Stimulated activated CD8-positive, alpha-beta memory T cell treated with anti-CD3 and anti-CD28 coated beads, Interleukin-15, amount 100 ng/mL, for 4 hours (primary cell): ENCODE data around the gene MRPL10.

Source experiments
- DNase-seq, 2 donors: peaks; one replicate each; pipeline ENCODE4 v3.0.0-alpha.2; 2020; ENCODE audit warnings: low read depth in 2 of 2

MRPL10 gene

GRCh38 chr17:47857551-47858455, 26.5 kb upstream of the MRPL10 start:
- DNase-seq = no peak

GRCh38 chr17:47856830-47857229, 25.5 kb upstream of the MRPL10 start:
- no peak for DNase-seq

DNA sequence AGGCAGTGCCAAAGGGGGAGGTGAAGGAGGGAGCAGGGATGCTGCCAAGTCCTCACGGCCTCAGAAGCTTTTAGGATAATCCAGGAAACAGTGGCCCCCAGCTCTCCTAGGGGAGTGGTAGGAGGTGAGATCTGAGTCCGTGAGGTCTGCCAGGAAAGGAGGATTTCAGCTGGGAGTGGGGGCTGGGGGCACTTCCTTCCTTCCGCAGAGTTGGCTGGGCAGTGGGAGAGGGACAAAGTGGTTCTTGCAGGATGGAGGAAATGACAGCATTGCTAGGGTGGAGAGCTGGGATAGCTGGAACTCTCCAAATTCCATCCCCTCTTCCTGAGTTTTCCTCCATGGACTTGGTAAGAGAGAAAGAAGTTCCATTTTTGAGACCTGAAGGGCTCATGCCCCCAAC, 24.4 kb upstream of the MRPL10 start:
- no peak for DNase-seq

DNA sequence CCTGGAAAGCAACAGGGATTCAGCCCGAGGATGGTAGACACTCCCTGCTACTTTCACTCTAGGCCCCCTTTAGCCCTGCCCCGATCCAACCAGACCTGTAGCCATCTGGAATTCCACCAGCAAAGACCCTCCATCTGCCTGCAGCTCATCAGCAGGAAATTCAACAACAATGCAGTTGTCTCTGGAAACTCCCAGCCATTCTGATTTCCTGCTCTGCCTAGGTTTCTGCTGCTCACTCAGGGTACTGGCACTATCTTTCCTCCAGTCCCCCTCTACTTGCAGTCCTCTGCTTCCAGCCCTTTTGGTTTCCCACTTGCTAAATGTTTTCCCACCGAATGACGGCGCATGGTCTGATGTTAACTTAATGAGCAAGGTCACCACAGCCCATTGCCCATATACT, 22.3 kb upstream of the MRPL10 start:
- no peak for DNase-seq

DNA sequence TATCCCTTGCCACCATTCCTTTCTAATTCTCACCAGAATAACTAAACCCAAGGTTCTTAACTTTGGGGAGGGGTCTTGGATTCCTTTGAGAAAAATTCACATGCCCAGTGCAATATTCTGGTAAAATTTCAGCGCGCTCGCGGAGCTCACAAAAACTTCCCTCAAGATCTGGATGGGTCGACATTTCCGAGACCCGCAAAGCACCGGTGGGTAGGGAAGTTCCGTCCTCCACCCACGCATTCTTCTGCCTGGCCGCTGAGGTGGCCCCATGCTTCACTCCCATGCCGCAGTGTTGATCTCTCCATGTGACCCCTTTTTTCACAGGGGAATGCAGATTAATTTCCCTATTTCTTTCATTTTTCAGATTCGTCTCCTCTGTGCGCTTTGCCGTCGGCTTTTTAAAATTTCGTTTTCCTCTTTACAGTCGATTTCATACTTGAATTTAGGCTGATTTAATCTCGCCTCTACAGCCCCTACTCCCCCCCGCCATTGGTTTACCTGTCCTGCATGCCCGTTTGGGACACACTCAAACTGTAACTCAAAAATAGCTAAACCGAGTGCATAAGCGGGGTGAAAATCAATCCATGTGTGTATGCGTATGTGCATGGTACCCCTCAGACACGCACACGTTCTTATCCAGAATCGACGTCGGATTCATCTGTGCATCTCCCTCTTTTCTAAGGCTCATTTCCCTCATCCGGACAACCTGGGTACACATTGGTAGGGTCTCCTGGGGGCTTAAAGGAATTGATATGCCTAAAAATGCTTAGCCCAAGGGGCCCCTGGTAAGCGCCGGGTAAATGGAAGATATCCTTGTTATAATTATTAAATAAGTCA, 21.0 kb upstream of the MRPL10 start:
- DNase-seq = no peak

- DNase-seq = no peak
Observed at GRCh38 chr17:47851764-47852112, 20.4 kb upstream of the MRPL10 start.

DNA sequence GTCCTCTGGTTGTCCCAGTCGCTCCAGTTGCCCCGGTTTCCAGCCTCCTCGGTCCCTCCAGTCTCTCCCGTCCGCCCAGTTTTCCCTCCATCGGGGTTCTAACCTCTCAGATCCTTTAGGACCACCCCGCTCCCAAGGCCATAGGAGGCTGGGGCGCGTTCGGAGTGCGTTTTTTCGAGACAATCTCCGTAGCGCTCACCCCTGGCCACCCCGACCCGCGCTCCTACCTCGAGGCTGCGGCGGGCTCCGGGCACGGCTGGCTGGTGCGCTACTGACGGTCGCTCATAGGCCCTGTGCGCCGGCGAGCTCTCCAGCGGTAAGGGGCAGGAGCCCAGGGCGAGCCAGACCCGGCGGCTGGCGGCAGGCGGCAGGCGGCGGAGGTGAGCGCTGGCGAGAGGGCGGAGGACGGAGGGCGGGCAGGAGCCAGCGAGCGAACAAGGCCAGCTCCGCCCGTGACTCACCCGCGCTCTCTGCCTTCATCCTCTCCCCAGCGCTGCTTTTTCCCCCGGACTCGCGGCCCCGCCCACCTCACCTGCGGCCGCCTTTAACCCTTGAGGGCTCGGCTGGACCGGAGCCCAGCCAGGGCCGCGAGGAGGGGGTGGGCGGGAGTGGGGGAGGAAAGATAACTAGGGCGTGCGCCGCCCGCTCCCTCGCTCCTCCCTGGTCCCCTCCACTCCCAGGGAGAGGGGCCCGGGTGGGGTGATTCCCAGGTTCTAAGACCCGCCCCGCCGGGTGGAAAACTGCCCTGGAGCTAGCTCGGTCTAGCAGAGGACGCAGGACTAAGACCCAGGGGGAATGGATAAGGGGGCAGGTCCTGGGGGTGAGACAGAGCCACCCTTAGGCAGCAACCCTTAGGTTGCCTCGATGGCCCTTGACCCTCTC, 19.6 kb upstream of the MRPL10 start, which contains the start of gene SP6:
Gene SP6, minus strand, starts transcription at position 472 of the 882 bp plus-strand sequence. CDS start 2,734 bp downstream, outside the sequence.
- peak; percentile 42 to 52 for DNase-seq

DNA sequence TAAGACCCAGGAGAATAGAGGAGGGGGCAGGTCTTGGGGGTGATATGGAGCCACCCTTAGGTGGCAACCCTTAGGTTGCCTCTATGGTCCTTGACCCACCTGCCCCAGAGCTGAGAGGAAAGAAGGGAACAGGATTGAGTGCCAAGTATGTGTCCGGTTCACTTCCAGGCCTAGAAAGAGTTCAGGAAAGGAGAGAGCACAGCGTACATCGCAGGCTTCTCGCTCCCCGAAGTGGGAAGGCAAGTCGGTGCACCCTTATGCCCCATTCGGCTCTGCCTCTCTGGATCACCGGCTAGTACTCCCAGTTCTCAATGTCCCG, 19.0 kb upstream of the MRPL10 start:
- DNase-seq = no peak

DNA sequence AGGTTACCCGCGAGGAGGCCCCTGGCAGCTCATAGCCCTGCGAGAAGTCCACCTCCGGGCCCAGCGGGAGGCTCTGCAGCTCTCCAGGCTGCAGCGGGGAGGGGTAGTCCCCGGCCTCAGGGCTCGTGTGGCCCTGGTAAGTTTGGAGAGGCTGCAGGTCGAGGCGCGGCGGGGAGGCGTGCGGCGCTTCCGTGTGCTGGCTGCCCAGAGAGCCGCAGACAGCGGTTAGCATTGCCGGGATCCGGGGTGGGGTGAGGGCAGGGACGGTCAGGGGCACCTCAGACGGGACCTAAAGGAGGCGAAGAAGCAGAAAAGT, 16.8 kb upstream of the MRPL10 start:
- DNase-seq = no peak

DNA sequence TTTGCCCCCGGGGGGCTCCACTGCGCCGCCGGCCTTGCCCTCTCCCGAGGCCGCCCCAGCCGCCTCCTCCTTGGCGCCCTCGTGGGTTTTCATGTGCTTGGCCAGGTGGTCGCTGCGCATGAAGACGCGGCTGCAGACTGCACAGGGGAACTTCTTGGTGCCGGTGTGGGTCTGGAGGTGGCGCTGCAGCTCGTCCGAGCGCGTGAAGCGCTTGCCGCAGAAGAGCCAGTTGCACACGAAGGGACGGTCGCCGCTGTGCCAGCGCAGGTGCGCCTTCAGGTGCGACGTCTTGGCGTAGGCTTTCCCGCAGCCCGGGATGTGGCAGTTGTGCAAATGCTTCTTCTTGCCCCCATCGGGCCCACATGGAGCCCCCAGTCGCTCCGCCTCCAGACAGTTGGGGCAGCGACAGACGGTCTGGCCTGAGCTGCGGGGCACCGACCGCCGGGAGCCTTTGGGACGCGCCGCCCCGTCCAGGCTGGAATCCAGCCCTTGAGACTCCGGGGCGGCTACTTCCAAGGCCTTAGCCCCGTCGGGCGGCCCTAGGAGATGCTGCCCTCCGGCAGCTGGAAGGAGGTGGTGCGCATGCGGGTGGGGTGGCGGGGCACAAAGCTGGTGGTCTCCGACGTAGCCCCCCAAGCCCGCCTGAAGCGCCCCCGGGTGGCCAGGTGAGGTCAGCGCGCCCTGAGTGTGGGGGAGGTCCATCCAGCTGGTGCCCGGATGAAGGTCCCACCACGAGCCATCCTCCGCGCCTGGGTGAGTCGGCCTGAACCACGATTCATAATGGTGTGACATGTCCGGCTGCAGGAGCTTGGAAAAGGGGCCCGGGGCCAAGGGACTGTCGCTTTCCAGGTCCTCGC, 16.2 kb upstream of the MRPL10 start:
- no peak for DNase-seq

GRCh38 chr17:47846716-47847340, 15.5 kb upstream of the MRPL10 start:
- no peak for DNase-seq

GRCh38 chr17:47845716-47846075, 14.4 kb upstream of the MRPL10 start:
- DNase-seq = no peak

- DNase-seq = no peak
Observed at GRCh38 chr17:47844814-47845715, 13.7 kb upstream of the MRPL10 start.

DNA sequence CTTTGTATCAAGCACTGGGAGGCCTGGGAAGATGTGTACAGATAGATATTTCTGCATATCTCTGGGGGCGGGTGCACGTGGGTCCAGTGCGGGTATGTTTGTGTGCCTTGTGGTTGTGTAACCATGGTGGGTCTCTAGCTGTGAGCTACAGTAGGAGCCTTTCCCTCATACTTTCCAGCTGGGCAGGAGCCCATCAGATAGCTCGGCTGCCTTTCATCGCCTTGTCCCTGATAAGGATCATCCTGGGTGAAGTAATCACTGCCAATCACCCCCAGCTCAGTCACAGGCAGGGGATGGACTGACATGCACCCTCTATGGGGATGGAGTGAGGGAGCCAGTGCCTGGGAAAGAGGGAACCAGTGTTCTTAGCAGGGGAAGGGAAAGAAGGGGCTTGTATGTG, 12.9 kb upstream of the MRPL10 start:
- DNase-seq = no peak

- no peak for DNase-seq
Observed at GRCh38 chr17:47843391-47843730, 12.0 kb upstream of the MRPL10 start.

- no peak for DNase-seq
Observed at GRCh38 chr17:47841488-47842291, 10.3 kb upstream of the MRPL10 start.

DNA sequence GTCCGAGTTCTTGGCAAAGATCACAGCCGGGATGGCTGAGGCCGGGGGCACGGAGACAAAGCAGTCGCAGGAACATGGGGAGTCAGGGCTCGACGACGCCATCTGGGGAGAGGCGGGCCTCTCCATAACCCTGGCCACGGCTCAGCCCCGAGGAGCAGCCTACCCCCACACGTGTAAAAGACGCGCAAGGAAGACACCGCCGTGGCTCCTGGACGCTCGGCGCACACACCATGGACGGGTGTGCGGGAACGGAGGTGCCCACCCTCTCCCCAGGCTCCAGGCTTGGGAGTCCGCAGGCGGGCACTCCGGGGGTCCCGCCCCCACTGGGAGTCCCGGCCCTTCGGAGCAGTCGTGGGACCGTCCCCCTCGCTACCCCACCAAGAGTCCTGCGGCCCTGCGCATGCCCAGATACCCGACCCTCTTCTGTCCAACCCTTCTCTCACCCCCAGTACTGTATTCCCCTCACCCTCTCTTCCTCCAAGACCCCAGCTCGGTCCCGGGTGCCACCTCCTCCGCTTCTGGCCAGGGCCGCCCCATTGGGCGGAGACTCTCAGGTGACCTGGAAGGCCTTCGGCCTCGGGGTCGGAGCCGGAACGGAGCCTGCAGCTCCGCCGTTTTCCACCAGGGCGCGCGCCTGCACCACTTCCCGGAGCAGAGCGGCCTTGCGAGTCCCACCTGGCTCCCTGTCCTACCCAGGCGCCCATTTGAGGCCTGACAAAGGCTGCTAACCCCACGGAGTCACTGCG, 9.6 kb upstream of the MRPL10 start, which contains the start of gene SCRN2:
Gene SCRN2, minus strand, starts transcription at position 532 of the 746 bp plus-strand sequence. Its CDS starts 430 bp downstream, at position 102.
- peak; percentile 62 to 67 for DNase-seq
